Fibroblast of the aortic adventitia (primary cell): ENCODE results near the gene KDM4B. TPM values are rescaled to one million over a fixed set of nuclear protein-coding genes. Genes with fewer than 3 reads are reported as not detected.

Experiments
- DNase-seq: peaks from one replicate; pipeline ENCODE4 v3.0.0-alpha.2; 2010; ENCODE audit warnings: low read depth
- H3K4me3 ChIP-seq: 2 replicates; pipeline ENCODE4 v1.5.1; 2011; ENCODE audit warnings: low read depth, mild to moderate bottlenecking, control low read depth, low read length, moderate library complexity
- CTCF ChIP-seq: IDR thresholded peaks from 2 replicates; pipeline ENCODE4 v1.5.1; 2011; ENCODE audit warnings: mild to moderate bottlenecking, low read length, control low read depth, inconsistent platforms; ENCODE audit not compliant: insufficient read depth
- total RNA-seq: library from RNA; depleted of rRNA; stranded (reverse); fragments of >200 nt; gene quantifications from 2 replicates; pipeline ENCODE4 v1.2.3, GENCODE V29; 2012; ENCODE audit warnings: low replicate concordance

Gene KDM4B
- total RNA-seq, 1 donor, result 13.5 TPM

- H3K4me3 ChIP-seq, result no peak overlapping the region
- no peak for DNase-seq
- TF ChIP-seq CTCF, result no peak
Observed at GRCh38 chr19:5094768-5095567, 126.1 kb downstream of the KDM4B start.

- H3K4me3 ChIP-seq, result no peak overlapping the region
- no peak for TF ChIP-seq CTCF
- no peak for DNase-seq
Observed at GRCh38 chr19:5095568-5095850, 126.6 kb downstream of the KDM4B start.

GRCh38 chr19:5096536-5096935, 127.6 kb downstream of the KDM4B start:
- no peak for DNase-seq
- no peak for TF ChIP-seq CTCF
- no peak overlapping the region for H3K4me3 ChIP-seq

GRCh38 chr19:5097331-5097930, 128.5 kb downstream of the KDM4B start:
- no peak for DNase-seq
- TF ChIP-seq CTCF, result no peak
- H3K4me3 ChIP-seq, result no peak overlapping the region

- H3K4me3 ChIP-seq, result no peak overlapping the region
- DNase-seq, result no peak
- TF ChIP-seq CTCF, result no peak
Observed at GRCh38 chr19:5097959-5098623, 129.2 kb downstream of the KDM4B start.

GRCh38 chr19:5098646-5099045, 129.7 kb downstream of the KDM4B start:
- TF ChIP-seq CTCF, result no peak
- no peak for DNase-seq
- no peak overlapping the region for H3K4me3 ChIP-seq
